OCI-LY3 (cell line): Measurements from ENCODE around the gene GTF2H3.

Experiments used
- H2AFZ ChIP-seq: fragments of 200-600, 300-600 bp; shearing (Covaris generic); 2 replicates; pipeline ENCODE4 v1.6.0; 2014; ENCODE audit warnings: antibody characterized with exemption, low read depth, low read length
- H3K27ac ChIP-seq: fragments of 200-600, 300-600 bp; sonication (generic); 2 replicates; pipeline ENCODE4 v1.5.1; 2014; ENCODE audit warnings: mild to moderate bottlenecking, low read length, moderate library complexity, mixed read lengths
- H3K27me3 ChIP-seq: fragments of 200-600, 300-600 bp; sonication (generic); 2 replicates; pipeline ENCODE4 v1.6.1; 2014; ENCODE audit warnings: low read depth, low read length, mixed read lengths
- H3K36me3 ChIP-seq: fragments of 200-600, 300-600 bp; sonication (generic); replicated peaks from 2 replicates; pipeline ENCODE3; 2014; ENCODE audit warnings: low read depth, low read length, mixed read lengths
- H3K4me1 ChIP-seq: fragments of 300-600, 200-600 bp; sonication (generic); 2 replicates; pipeline ENCODE4 v1.6.1; 2014; ENCODE audit warnings: low read length, mixed read lengths
- H3K4me2 ChIP-seq: fragments of 200-600, 300-600 bp; sonication (generic); 2 replicates; pipeline ENCODE4 v1.6.1; 2014; ENCODE audit warnings: low read length, mixed read lengths
- H3K4me3 ChIP-seq: fragments of 300-600, 200-600 bp; sonication (generic); 2 replicates; pipeline ENCODE4 v1.5.1; 2014; ENCODE audit warnings: antibody characterized with exemption, mild to moderate bottlenecking, low read length, moderate library complexity
- H3K79me2 ChIP-seq: fragments of 300-600, 200-600 bp; shearing (Covaris generic); 2 replicates; pipeline ENCODE4 v1.6.1; 2014; ENCODE audit warnings: mild to moderate bottlenecking, low read length, mixed read lengths
- H3K9ac ChIP-seq: fragments of 300-600, 200-600 bp; shearing (Covaris generic); 2 replicates; pipeline ENCODE4 v1.6.0; 2014; ENCODE audit warnings: mild to moderate bottlenecking, low read length, moderate library complexity
- H3K9me3 ChIP-seq: fragments of 200-600, 300-600 bp; shearing (Covaris generic); 2 replicates; pipeline ENCODE4 v1.6.1; 2014; ENCODE audit warnings: low read length, mixed read lengths; ENCODE audit not compliant: insufficient read depth
- H4K20me1 ChIP-seq: fragments of 200-600, 300-600 bp; sonication (generic); 2 replicates; pipeline ENCODE4 v1.6.1; 2016; ENCODE audit warnings: low read length, mixed read lengths; ENCODE audit not compliant: insufficient read depth
- CTCF ChIP-seq: fragments of 200-600, 300-600 bp; sonication (generic); IDR thresholded peaks from 2 replicates; pipeline ENCODE4 v1.5.1; 2014; ENCODE audit warnings: antibody characterized with exemption, low read length, low read depth
- EZH2phosphoT487 ChIP-seq: fragments of 200-600 bp; shearing (Covaris generic); IDR thresholded peaks from 2 replicates; pipeline ENCODE4 v1.6.1; 2018; ENCODE audit warnings: antibody characterized with exemption, mixed run types, low read depth

Gene GTF2H3

GRCh38 chr12:123667771-123668170, 34.1 kb downstream of the GTF2H3 start:
- H3K36me3 ChIP-seq, result no peaks in the 10 kb centered on the region
- H3K4me2 ChIP-seq, result no peak overlapping the region
- no peaks in the 10 kb centered on the region for H3K9me3 ChIP-seq
- H4K20me1 ChIP-seq, result no peaks in the 10 kb centered on the region
- no peak overlapping the region for H3K4me3 ChIP-seq
- H3K9ac ChIP-seq, result no peak overlapping the region
- H2AFZ ChIP-seq, result no peak overlapping the region
- H3K4me1 ChIP-seq, result peaks cover 8% of the 10 kb centered on the region; the same call in 1 of the 2 replicates
- H3K79me2 ChIP-seq, result no peaks in the 10 kb centered on the region
- no peak for TF ChIP-seq CTCF
- H3K27ac ChIP-seq, result no peak overlapping the region
- no peaks in the 10 kb centered on the region for H3K27me3 ChIP-seq

- H3K4me2 ChIP-seq, result peak within 1 kb of the TSS; percentile 98
- H3K36me3 ChIP-seq, result no peaks in the 10 kb centered on the region
- no peaks in the 10 kb centered on the region for H3K79me2 ChIP-seq
- peak within 1 kb of the TSS; percentile 56 for H3K9ac ChIP-seq
- peak within 1 kb of the TSS; percentile 97 for H2AFZ ChIP-seq
- TF ChIP-seq CTCF, result no peak
- TF ChIP-seq EZH2phosphoT487, result no peak
- no peaks in the 10 kb centered on the region for H3K9me3 ChIP-seq
- peaks cover 8% of the 10 kb centered on the region; the same call in 1 of the 2 replicates for H3K4me1 ChIP-seq
- no peaks in the 10 kb centered on the region for H3K27me3 ChIP-seq
- H3K4me3 ChIP-seq, result peak within 1 kb of the TSS; percentile 89
- H4K20me1 ChIP-seq, result no peaks in the 10 kb centered on the region
- H3K27ac ChIP-seq, result no peak within 1 kb of the TSS
These were observed 37.5 kb downstream of the GTF2H3 start, which contains the start of gene TCTN2 for GRCh38 chr12:123670882-123671728. Gene TCTN2 (plus strand): TSS chr12:123671113. CDS start chr12:123671241, 128 bp downstream.

GRCh38 chr12:123671876-123672275, 38.2 kb downstream of the GTF2H3 start:
- no peaks in the 10 kb centered on the region for H3K9me3 ChIP-seq
- no peaks in the 10 kb centered on the region for H4K20me1 ChIP-seq
- H3K4me3 ChIP-seq, result peak overlapping the region; percentile 89; the same call in 1 of the 2 replicates
- TF ChIP-seq EZH2phosphoT487 (no peak), CTCF (no peak)
- no peak overlapping the region for H3K9ac ChIP-seq
- no peaks in the 10 kb centered on the region for H3K79me2 ChIP-seq
- H3K36me3 ChIP-seq, result no peaks in the 10 kb centered on the region
- no peak overlapping the region for H2AFZ ChIP-seq
- no peaks in the 10 kb centered on the region for H3K27me3 ChIP-seq
- H3K4me2 ChIP-seq, result peak overlapping the region; percentile 98
- H3K27ac ChIP-seq, result no peak overlapping the region
- peaks cover 8% of the 10 kb centered on the region; the same call in 1 of the 2 replicates for H3K4me1 ChIP-seq

- H3K27ac ChIP-seq, result no peak overlapping the region
- H4K20me1 ChIP-seq, result no peaks in the 10 kb centered on the region
- H3K36me3 ChIP-seq, result no peaks in the 10 kb centered on the region
- no peaks in the 10 kb centered on the region for H3K27me3 ChIP-seq
- H3K9me3 ChIP-seq, result no peaks in the 10 kb centered on the region
- no peaks in the 10 kb centered on the region for H3K79me2 ChIP-seq
- TF ChIP-seq CTCF (no peak), EZH2phosphoT487 (no peak)
- no peak overlapping the region for H3K9ac ChIP-seq
- H3K4me3 ChIP-seq, result no peak overlapping the region
- H3K4me1 ChIP-seq, result peaks cover 8% of the 10 kb centered on the region; the same call in 1 of the 2 replicates
- H3K4me2 ChIP-seq, result no peak overlapping the region
- H2AFZ ChIP-seq, result no peak overlapping the region
These were observed 41.8 kb downstream of the GTF2H3 start for GRCh38 chr12:123675436-123675835.
